ACC112 (cell line): ENCODE data around the gene KCTD2.

Experiments
- H2AFZ ChIP-seq: fragments of 200-600 bp; sonication (generic); one replicate; pipeline ENCODE4 v1.6.0; 2017; ENCODE audit warnings: antibody characterized with exemption, low read length; ENCODE audit not compliant: unreplicated experiment
- H3K27ac ChIP-seq: fragments of 200-600 bp; sonication (generic); 2 replicates; pipeline ENCODE4 v1.5.1; 2014; ENCODE audit warnings: low read depth, mild to moderate bottlenecking, antibody characterized with exemption, low read length, moderate library complexity
- H3K27me3 ChIP-seq: fragments of 200-600 bp; sonication (generic); 2 replicates; pipeline ENCODE4 v1.6.1; 2014; ENCODE audit warnings: mild to moderate bottlenecking, antibody characterized with exemption, low read length, moderate library complexity, mixed read lengths; ENCODE audit not compliant: insufficient read depth
- H3K36me3 ChIP-seq: fragments of 200-600 bp; sonication (generic); 2 replicates; pipeline ENCODE4 v1.6.1; 2016; ENCODE audit warnings: mild to moderate bottlenecking, antibody characterized with exemption, low read length, moderate library complexity, mixed read lengths; ENCODE audit not compliant: insufficient read depth
- H3K4me1 ChIP-seq: fragments of 200-600 bp; sonication (generic); one replicate; pipeline ENCODE4 v1.6.1; 2016; ENCODE audit warnings: low read length, mixed read lengths; ENCODE audit not compliant: insufficient read depth, unreplicated experiment, control insufficient read depth
- H3K4me3 ChIP-seq: fragments of 200-600 bp; sonication (generic); 2 replicates; pipeline ENCODE4 v1.5.1; 2014; ENCODE audit warnings: mild to moderate bottlenecking, low read depth, low read length
- H3K79me2 ChIP-seq: fragments of 200-600 bp; sonication (generic); one replicate; pipeline ENCODE4 v1.6.0; 2016; ENCODE audit warnings: low read length; ENCODE audit not compliant: control insufficient read depth, unreplicated experiment, insufficient read depth

The KCTD2 gene

GRCh38 chr17:75114552-75115314 is 67.7 kb downstream of the KCTD2 start:
- no peaks in the 10 kb centered on the region for H3K27me3 ChIP-seq
- peak overlapping the region; percentile 64 for H2AFZ ChIP-seq
- peak overlapping the region; percentile 66 for H3K4me3 ChIP-seq
- no peak overlapping the region for H3K27ac ChIP-seq
- H3K36me3 ChIP-seq: no peaks in the 10 kb centered on the region
- peaks cover 5% of the 10 kb centered on the region for H3K4me1 ChIP-seq
- H3K79me2 ChIP-seq: no peaks in the 10 kb centered on the region
